ENCODE measurements around the gene NOS1AP. TPM values are rescaled to one million over a fixed set of nuclear protein-coding genes. Genes with fewer than 3 reads are reported as not detected.

Gene NOS1AP
- total RNA-seq, 1 donor = 0.18 TPM

DNA sequence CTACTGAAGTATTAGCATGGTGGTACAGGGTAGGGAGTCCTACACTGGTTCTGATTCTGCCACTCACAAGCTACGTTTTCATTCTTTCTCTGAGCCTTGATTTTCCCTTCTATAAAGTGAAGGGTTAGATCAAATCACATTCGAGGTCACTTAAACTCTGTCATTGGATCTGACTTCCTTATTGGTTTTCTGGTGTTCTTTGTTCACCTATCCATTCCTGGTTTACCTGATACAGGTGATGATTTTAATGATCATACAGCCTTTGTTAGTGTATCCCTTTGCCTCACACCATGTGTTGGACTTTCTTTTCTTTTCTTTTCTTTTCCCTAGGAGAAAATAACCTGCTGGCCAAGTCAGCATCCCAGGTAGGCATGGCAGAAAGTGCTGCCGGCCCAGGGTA, 74.8 kb downstream of the NOS1AP start:
- H3K4me3 ChIP-seq (ENCODE audit: low read depth, low read length) = no peak overlapping the region
- TF ChIP-seq, protein P1, sequence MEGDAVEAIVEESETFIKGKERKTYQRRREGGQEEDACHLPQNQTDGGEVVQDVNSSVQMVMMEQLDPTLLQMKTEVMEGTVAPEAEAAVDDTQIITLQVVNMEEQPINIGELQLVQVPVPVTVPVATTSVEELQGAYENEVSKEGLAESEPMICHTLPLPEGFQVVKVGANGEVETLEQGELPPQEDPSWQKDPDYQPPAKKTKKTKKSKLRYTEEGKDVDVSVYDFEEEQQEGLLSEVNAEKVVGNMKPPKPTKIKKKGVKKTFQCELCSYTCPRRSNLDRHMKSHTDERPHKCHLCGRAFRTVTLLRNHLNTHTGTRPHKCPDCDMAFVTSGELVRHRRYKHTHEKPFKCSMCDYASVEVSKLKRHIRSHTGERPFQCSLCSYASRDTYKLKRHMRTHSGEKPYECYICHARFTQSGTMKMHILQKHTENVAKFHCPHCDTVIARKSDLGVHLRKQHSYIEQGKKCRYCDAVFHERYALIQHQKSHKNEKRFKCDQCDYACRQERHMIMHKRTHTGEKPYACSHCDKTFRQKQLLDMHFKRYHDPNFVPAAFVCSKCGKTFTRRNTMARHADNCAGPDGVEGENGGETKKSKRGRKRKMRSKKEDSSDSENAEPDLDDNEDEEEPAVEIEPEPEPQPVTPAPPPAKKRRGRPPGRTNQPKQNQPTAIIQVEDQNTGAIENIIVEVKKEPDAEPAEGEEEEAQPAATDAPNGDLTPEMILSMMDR (IDR thresholded peaks at IDR 0.05; ENCODE audit: insufficient read depth, low read length) = no peak
- DNase-seq (ENCODE audit: low read depth) = no peak

DNA sequence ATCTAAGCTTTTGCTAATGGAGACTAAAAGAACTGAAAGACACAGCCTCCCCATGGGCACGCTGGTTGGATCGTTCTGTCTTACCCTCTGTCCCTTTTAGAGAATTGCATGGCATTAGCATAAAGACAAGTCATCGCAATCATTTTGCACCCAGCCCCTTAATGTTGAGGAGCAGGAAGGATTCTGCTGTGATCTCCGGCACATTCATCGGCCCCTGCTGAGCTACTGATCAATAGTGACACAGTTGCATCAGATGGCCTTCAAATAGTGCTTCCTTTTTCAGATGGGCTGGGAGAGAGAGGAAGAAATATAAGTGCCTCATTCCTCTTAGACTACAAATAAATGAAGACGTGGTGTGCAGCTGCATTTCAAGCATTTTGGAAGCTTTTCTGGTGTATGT, 75.4 kb downstream of the NOS1AP start:
- TF ChIP-seq, protein P1 (IDR thresholded peaks at IDR 0.05; ENCODE audit: insufficient read depth, low read length) = no peak
- no peak for DNase-seq (ENCODE audit: low read depth)
- H3K4me3 ChIP-seq (ENCODE audit: low read depth, low read length) = no peak overlapping the region

DNA sequence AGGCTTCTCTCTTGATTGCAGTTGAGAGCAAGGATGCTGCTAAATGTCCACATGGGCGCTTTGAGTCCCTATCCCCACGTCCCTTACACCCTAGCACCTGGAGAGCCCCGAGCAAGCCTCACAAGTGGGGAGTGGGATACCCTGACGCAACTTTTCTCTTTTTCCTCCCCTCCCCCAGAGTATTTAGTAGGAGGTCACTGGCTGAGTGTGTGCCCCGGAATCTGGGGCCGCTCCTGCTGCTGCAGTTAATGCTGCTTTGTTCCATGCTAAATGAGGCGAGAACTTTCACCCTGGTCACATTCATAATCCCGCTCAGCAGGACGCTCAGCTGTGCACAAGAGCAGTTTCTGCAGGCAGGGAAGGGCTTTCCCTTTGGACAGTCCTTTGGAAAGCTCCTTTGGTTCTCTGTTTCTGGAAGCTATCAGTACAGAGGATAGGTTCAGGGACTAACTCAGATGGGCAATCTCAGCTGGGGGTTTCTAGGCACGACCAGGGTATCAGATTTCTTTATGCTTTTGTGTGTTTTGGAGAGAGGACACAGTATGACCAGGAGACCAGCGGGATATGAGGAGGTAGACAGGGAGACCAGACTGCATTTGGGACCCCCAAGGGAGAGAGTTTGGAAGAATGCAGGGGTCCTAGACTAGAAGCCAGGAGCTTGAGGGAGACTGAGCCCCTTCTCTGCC, 75.9 kb downstream of the NOS1AP start:
- H3K4me3 ChIP-seq (ENCODE audit: low read depth, low read length) = no peak overlapping the region
- no peak for DNase-seq (ENCODE audit: low read depth)
- TF ChIP-seq, protein P1 (IDR thresholded peaks at IDR 0.05; ENCODE audit: insufficient read depth, low read length) = no peak

DNA sequence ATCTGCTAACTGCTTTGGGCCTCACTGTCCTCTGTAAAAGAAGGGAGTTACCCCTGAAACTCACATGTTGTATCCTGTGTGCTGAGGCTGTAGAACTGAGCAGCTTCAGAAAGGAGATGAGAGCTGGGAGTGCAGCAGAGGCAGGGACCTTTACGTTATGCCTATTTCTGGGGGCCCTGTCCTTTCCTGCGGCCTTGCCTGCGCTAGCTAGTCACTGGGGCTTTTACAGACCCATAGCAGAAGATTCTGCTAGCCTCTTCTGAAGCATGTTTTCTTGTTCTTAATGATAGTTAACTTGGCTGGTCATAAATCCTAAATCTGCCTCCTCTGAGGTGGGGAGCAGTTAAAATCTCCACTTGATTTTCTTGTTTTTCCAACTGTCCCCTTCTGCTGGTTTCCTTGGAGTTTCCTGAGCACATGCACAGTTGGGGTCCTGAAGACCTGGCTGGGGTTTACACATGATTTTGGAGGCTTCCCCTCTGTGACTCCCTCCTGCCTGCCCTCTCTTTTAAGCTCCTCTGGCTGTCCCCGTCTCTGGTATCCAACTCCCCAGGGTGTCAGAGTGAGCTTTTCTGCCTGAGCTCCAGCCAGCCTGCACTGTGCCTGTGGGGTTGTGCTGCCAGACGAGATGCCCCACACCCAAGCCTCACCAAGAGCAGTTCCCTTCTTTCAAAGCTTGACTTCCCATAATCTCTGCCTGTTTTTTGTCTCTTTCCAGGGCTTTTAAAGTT, 76.6 kb downstream of the NOS1AP start:
- TF ChIP-seq, protein P1 (IDR thresholded peaks at IDR 0.05; ENCODE audit: insufficient read depth, low read length) = no peak
- no peak overlapping the region for H3K4me3 ChIP-seq (ENCODE audit: low read depth, low read length)
- no peak for DNase-seq (ENCODE audit: low read depth)

DNA sequence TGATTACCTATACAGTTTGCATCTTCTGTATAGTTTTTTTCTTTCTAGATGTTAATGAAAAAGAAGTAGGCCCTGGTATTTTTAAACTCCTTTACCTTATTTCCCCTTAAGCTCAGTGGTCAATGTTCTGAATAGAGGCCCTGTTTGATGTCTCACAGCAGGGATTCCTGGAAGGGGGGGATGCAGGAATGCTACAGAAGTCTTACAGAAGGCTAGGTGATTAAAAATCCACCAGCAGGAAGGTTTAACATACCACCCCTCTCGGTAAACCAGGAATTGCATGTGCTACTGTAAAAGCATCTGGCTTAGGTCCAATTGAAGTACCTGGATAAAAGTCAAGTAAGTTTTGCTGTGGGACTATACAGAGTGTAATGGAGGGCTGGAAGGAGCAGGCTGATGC, 78.3 kb downstream of the NOS1AP start:
- TF ChIP-seq, protein P1 (IDR thresholded peaks at IDR 0.05; ENCODE audit: insufficient read depth, low read length) = no peak
- DNase-seq (ENCODE audit: low read depth) = no peak

DNA sequence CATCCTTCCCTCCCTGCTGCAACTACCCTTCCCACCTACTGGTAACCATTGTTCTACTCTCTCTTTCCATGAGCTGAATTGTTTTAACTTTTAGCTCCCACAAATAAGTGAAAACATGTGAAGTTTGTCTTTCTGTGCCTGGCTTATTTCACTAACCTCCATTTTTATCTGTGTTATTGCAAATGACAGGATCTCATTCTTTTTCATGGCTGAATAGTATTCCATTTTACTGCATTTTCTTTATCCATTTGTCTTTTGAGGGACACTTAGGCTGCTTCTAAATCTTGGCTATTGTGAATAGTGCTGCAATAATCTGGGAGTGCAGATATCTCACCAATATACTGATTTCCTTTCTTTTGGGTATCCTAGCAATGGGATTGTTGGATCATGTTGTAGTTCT, 80.6 kb downstream of the NOS1AP start:
- no peak for DNase-seq (ENCODE audit: low read depth)
- TF ChIP-seq, protein P1 (IDR thresholded peaks at IDR 0.05; ENCODE audit: insufficient read depth, low read length) = no peak
- H3K4me3 ChIP-seq (ENCODE audit: low read depth, low read length) = no peak overlapping the region

More for the DNA sequence above, 78.3 kb downstream of the NOS1AP start:
- H3K4me3 ChIP-seq (ENCODE audit: low read depth, low read length) = no peak overlapping the region

Measured in fibroblast of the aortic adventitia (primary cell).